NCI-H1417 (cell line): ENCODE data around the gene SUPT3H.

Source experiments
- DNase-seq, 3 experiments: peaks; one replicate each; lab custom pipeline; 2025; lab: John Stamatoyannopoulos, UW

The SUPT3H gene

GRCh38 chr6:44795326-44795725 lies 582.4 kb downstream of the SUPT3H start:
- no peak for DNase-seq

- DNase-seq: no peak
Observed at GRCh38 chr6:44789806-44790205, 587.9 kb downstream of the SUPT3H start.

- DNase-seq: no peak
Observed at GRCh38 chr6:44789061-44789460, 588.7 kb downstream of the SUPT3H start.

- DNase-seq: no peak
Observed at GRCh38 chr6:44788387-44788981, 589.2 kb downstream of the SUPT3H start.

- no peak for DNase-seq
Observed at GRCh38 chr6:44787254-44787834, 590.4 kb downstream of the SUPT3H start.

- no peak for DNase-seq
Observed at GRCh38 chr6:44785130-44785529, 592.6 kb downstream of the SUPT3H start.

GRCh38 chr6:44784195-44784594 lies 593.5 kb downstream of the SUPT3H start:
- no peak for DNase-seq

- DNase-seq: no peak
Observed at GRCh38 chr6:44782892-44783291, 594.8 kb downstream of the SUPT3H start.

- DNase-seq: no peak
Observed at GRCh38 chr6:44781912-44782597, 595.7 kb downstream of the SUPT3H start.

GRCh38 chr6:44780161-44780560 lies 597.6 kb downstream of the SUPT3H start:
- no peak for DNase-seq

- no peak for DNase-seq
Observed at GRCh38 chr6:44779130-44779826, 598.5 kb downstream of the SUPT3H start.
